HG03520 (cell line): ENCODE data around the gene SNRPA.
A peak's percentile ranks its signal among the peaks of the same experiment; 100 is the strongest.
"Not testable (repeated sequence)": the region's sequence is repeated elsewhere in the genome, so short reads cannot be mapped to it uniquely, and the experiment has no call there.

Experiments used
- ATAC-seq: cut with Tn5 transposase; IDR thresholded peaks from one replicate; pipeline ENCODE4 v1.9.1; 2021; ENCODE audit warnings: mild to moderate bottlenecking, moderate library complexity; ENCODE audit not compliant: unreplicated experiment

Gene SNRPA

DNA sequence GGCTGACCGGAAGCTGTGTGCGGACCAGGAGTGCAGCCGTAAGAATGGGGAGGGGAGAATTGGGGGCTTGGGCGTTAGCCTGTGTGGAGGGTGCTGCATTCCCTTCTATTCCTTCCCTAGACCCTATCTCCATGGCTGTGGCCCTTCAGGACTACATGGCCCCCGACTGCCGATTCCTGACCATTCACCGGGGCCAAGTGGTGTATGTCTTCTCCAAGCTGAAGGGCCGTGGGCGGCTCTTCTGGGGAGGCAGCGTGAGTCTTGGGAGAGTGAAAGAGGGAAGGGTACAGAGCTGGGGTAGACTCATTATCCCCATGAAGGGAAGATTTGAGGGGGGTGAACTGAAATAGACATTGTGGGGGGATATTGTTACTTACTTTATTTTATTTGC lies 24.6 kb downstream of the SNRPA start:
- no peak for ATAC-seq

- no peak for ATAC-seq
Observed at GRCh38 chr19:40776364-40776763, 25.4 kb downstream of the SNRPA start.

- peak; percentile 64 for ATAC-seq
Observed at GRCh38 chr19:40776932-40777644, 26.1 kb downstream of the SNRPA start.

DNA sequence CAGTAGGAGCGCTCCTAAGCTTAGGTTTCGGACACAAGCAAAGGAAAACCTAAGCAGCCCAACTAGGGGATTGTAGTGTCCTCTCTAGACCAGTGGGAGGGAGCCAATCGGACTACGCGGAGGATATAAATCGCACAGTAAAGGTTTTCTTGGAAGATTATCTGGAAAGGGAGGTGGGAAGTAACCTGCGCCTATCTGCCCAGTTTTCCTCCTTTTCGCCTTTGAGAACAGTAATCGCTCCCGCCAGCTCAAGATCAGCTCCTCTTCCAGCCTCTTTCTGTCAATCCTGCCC lies 26.6 kb downstream of the SNRPA start:
- ATAC-seq, result no peak

DNA sequence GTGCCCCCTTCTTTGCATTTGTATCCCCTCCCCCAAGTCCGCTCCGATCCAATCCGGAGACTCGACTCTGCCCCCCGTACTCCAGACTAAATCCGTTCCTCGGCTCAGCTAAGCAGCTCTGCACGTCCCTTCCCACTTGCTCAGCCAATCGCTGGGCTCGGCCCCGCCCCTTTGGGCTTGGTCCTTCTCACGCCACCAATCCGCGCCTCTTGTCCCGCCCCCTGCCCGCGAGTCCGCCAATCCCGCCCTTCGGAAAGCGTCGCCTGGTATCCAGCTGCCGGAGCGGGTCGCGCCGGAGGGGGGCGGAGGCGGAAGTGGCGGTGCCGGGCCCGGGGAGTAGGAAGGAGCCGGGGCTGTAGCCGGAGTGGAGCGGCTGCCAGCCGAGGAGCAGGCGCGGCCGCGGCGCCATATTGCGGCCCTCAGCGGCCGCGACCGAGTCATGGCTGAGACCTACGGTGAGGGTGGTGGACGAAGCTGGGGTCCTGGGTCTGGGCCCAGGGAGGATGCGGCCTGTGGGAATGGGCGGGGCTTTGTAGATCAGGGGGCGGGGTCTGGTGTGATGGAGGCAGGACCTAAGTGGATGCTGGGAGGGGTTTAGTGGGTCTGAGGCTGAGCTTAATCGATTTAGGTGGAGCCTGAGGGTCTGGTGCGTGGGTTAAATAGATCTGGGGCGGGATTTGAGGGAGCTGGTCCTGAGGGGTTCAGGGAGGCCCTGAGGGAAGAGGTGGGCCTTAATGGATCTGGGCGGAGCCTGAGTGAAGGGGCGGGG lies 27.1 kb downstream of the SNRPA start, which contains the start of gene RAB4B:
TSS of gene RAB4B (plus strand) at position 311 of the 769 bp plus-strand sequence. CDS start at position 440, 129 bp downstream.
- ATAC-seq, result peak; percentile 60

- ATAC-seq, result no peak
Observed at GRCh38 chr19:40778706-40779284, 27.8 kb downstream of the SNRPA start.

GRCh38 chr19:40780582-40780981 lies 29.6 kb downstream of the SNRPA start:
- no peak for ATAC-seq

DNA sequence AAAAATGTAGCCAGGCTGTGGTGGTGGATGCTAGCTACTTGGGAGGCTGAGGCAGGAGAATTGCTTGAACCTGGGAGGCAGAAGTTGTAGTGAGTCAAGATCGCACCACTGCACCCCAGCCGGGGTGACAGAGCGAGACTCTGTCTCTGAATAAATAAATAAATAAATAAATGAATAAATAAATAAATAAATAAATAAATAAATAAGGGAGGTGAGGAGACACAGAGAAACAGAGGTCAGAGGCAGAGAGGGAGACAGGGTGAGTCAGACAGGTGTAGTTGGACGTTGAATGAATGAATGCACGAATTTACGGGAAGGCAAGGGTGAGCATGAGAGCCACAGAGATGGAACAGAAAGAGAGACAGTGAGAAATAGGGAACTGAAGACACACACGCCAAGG lies 30.1 kb downstream of the SNRPA start:
- no peak for ATAC-seq

DNA sequence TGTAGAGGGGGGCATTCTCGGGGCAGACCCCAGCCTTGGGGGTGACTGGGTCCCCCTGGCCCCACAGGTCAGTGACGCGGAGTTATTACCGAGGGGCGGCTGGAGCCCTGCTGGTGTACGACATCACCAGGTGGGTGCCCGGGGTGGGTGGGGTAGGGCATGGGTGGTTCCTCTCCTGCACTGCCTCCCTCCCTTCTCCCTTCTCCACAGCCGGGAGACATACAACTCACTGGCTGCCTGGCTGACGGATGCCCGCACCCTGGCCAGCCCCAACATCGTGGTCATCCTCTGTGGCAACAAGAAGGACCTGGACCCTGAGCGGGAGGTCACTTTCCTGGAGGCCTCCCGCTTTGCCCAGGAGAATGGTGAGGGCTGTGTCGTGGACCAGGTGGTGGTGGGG lies 32.7 kb downstream of the SNRPA start:
- no peak for ATAC-seq

GRCh38 chr19:40784146-40784545 lies 33.1 kb downstream of the SNRPA start:
- ATAC-seq, result not testable (repeated sequence)

DNA sequence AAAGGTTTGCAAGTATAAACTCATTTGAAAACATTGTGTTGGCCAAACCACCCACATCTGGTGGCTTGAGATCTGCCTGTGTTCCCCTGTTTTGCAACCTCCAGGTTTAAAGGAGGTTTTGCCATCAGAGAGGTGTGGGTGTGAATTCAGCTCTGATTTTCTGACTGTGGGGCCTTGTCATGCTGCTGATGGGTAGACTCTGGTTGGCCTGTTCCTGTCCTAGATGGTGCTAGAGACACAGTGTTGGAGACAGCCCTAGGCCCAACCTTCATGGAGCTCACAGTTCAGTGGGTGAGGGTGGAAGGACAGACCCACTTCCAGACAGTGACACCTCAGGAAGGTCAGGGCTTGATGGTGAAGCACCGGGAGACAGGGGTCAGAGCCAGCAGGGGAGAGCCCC lies 34.5 kb downstream of the SNRPA start:
- no peak for ATAC-seq

DNA sequence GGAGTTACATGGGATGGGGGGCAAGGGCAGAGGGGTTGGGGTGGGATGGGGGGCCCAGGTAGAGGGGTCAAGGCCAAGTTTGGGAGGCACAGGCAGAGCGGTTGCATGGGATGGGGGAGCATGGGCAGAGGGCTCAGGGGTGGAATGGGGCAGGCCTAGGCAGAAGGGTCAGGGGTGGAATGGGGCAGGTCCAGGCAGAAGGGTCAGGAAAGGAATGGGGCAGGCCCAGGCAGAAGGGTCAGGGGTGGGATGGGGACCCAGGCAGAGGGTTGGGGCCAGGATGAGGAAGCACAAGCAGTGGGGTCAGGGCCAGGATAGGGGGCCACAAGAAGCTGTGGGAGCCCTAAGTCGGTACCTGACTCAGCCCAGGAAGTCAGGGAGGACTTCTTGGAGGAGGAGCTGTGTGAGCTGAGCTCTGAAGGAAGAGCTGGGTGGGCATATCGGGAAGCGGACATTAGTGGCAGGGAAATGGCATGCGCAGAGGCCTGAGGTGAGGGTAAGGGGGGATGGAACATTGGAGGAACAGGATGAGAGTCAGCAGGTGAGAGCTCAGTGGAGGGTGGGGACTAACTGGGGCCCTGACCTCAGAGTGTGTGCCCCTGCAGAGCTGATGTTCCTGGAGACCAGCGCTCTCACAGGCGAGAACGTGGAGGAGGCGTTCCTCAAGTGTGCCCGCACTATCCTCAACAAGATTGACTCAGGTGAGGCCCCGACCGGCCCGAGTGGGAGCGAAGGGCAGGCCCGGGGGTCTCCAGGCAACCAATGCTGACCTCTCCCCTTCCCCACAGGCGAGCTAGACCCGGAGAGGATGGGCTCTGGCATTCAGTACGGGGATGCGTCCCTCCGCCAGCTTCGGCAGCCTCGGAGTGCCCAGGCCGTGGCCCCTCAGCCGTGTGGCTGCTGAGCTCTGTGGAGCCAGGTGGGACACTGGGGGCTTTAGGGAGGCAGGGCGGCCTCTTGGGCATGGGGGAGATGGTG lies 35.3 kb downstream of the SNRPA start:
- ATAC-seq, result no peak

DNA sequence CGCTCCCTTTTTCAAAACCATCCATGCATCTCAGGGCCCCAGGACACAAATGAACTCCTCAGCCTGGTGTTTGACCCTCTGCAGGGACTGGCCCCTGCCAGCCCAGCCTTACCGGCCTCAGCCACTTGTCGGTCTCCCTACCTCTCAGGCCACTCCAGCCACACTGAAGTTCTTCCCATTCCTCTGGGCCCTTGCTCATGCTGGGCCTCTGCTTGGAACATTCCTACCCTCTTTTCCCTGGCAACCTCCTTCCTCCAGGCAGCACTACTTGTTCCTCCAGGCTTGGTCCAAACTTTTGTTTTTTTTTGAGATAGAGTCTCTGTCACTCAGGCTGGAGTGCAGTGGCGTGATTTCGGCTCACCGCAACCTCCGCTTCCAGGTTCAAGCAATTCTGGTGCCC lies 40.3 kb downstream of the SNRPA start:
- no peak for ATAC-seq

GRCh38 chr19:40791996-40792395 lies 41.0 kb downstream of the SNRPA start:
- no peak for ATAC-seq

GRCh38 chr19:40797166-40797962 lies 46.4 kb downstream of the SNRPA start:
- ATAC-seq, result no peak

DNA sequence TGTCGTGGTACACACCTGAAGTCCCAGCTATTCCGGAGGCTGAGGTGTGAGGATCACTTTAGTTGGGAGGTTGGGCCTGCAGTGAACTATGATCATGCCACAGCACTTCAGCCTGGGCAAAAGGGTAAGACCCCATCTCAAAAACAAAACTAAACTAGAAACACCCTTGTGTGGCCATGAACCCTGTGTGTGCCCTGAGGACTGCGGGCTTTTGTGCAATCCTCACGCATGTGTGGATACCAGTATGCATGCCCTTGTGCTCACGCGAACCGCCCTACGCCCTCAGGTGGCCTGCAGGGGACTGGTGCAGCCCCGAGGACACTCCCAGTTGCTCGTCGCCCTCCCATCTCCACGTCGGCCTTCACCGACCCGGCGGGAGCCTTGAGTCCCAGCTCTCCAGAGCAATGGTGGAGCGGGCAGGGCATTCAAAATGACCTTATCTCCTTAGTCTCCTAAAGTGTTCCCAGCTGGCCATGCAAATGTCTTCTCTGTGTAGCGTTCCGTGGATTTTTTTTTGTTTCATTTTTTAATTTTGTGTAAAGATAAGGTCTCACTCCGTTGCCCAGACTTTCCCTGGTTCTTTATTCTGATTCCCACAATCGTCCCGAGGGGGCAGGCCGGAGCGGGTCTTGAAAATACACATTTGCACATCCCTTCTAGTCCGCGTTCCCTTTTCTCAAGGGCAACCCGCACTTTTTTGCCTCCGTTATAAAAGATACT lies 47.1 kb downstream of the SNRPA start:
- peak; percentile 20 for ATAC-seq

GRCh38 chr19:40798683-40799557 lies 47.9 kb downstream of the SNRPA start, which contains the start of gene EGLN2:
EGLN2 (plus strand) TSS chr19:40799191; CDS start chr19:40800573, 1,382 bp downstream.
- peak; percentile 65 for ATAC-seq

GRCh38 chr19:40799558-40800338 lies 48.7 kb downstream of the SNRPA start:
- ATAC-seq, result no peak
